AG04449 (cell line): ENCODE results near the gene SLCO2A1.

ENCODE experiments used
- CTCF ChIA-PET: fragments of 350-600 bp; formaldehyde crosslinking; extraction: SDS; loops from one replicate; lab custom pipeline; 2021; ENCODE audit warnings: antibody characterized with exemption; lab: Yijun Ruan, JAX
- POLR2A ChIA-PET: fragments of 400-600, 350-600 bp; formaldehyde crosslinking; extraction: SDS; loops from one replicate; lab custom pipeline; 2020; ENCODE audit warnings: antibody characterized with exemption, inconsistent platforms; lab: Yijun Ruan, JAX
- DNase-seq: peaks from one replicate; pipeline ENCODE4 v3.0.0-alpha.2; 2010; ENCODE audit warnings: low read depth, low spot score
- H3K4me3 ChIP-seq: 2 replicates; pipeline ENCODE4 v1.5.1; 2011; ENCODE audit warnings: low read depth, mild to moderate bottlenecking, control low read depth, low read length
- CTCF ChIP-seq: IDR thresholded peaks from one replicate; pipeline ENCODE4 v1.5.1; 2011; ENCODE audit warnings: mild to moderate bottlenecking, moderate library complexity, low read length, control low read depth, inconsistent platforms; ENCODE audit not compliant: insufficient read depth; ENCODE audit errors: missing control alignments

The SLCO2A1 gene

GRCh38 chr3:133949438-133949837 is 80.3 kb downstream of the SLCO2A1 start:
- ChIA-PET CTCF (interaction anchor here (1.8 to 1.9 kb wide), 2 partner anchors 19 to 21 kb away, joined by 5 to 6 read pairs; no protein-coding TSS in a partner anchor), POLR2A (no interaction called here)
- TF ChIP-seq CTCF: no peak
- DNase-seq: no peak
- H3K4me3 ChIP-seq: no peak overlapping the region

- no peak for DNase-seq
- POLR2A ChIA-PET: no interaction called here
- CTCF ChIA-PET: interaction anchor here (1.8 to 1.9 kb wide), 2 partner anchors 19 to 21 kb away, joined by 5 to 6 read pairs; no protein-coding TSS in a partner anchor
- TF ChIP-seq CTCF: no peak
- H3K4me3 ChIP-seq: no peak overlapping the region
Observed at GRCh38 chr3:133948996-133949395, 80.7 kb downstream of the SLCO2A1 start.

- ChIA-PET CTCF (interaction anchor here (1.3 kb wide), 1 partner anchor 264 kb away, joined by 4 read pairs; no protein-coding TSS in a partner anchor), POLR2A (no interaction called here)
- H3K4me3 ChIP-seq: no peak overlapping the region
- no peak for DNase-seq
- no peak for TF ChIP-seq CTCF
Observed at GRCh38 chr3:133948131-133948810, 81.5 kb downstream of the SLCO2A1 start.

- TF ChIP-seq CTCF: no peak
- H3K4me3 ChIP-seq: no peak overlapping the region
- DNase-seq: no peak
- POLR2A ChIA-PET: no interaction called here
- CTCF ChIA-PET: interaction anchor here (0.7 to 3.4 kb wide), 4 partner anchors 12 to 736 kb away, joined by 3 to 17 read pairs (median 8); no protein-coding TSS in a partner anchor
Observed at GRCh38 chr3:133945381-133946095, 84.2 kb downstream of the SLCO2A1 start.

GRCh38 chr3:133944641-133945380 is 84.9 kb downstream of the SLCO2A1 start:
- DNase-seq: no peak
- POLR2A ChIA-PET: no interaction called here
- no peak overlapping the region for H3K4me3 ChIP-seq
- no peak for TF ChIP-seq CTCF
- CTCF ChIA-PET: interaction anchor here (1.0 to 3.4 kb wide), 6 partner anchors 11 to 268 kb away, joined by 3 to 17 read pairs (median 4); no protein-coding TSS in a partner anchor
